ENCODE measurements around the gene APBA2. TPM values are rescaled to one million over a fixed set of nuclear protein-coding genes. Genes with fewer than 3 reads are reported as not detected.

The APBA2 gene
- total RNA-seq, 4 donors from 2014 or later: 2.3 to 15.0 (median 4.6) TPM; not detected in 1

GRCh38 chr15:28937271-28937670, 51.5 kb downstream of the APBA2 start:
- Histone ChIP-seq H3K4me3 (no peak overlapping the region), H3K9me3 (no peaks in the 10 kb centered on the region), H3K4me1 (no peaks in the 10 kb centered on the region), H3K27ac (no peak overlapping the region), H3K27me3 (no peaks in the 10 kb centered on the region), H3K36me3 (no peaks in the 10 kb centered on the region)
- no peak for DNase-seq
- intact Hi-C loops (cut with DNase I; ENCODE audit: low total_unique reads): no loop called here
- no peak for TF ChIP-seq POLR2A (IDR thresholded peaks at IDR 0.05)
- no peak for TF ChIP-seq CTCF (IDR thresholded peaks at IDR 0.05)

GRCh38 chr15:28942046-28942445, 56.3 kb downstream of the APBA2 start:
- H3K4me3 ChIP-seq: no peak overlapping the region
- no peaks in the 10 kb centered on the region for H3K27me3 ChIP-seq
- no peak for DNase-seq
- no peaks in the 10 kb centered on the region for H3K4me1 ChIP-seq
- no peaks in the 10 kb centered on the region for H3K9me3 ChIP-seq
- intact Hi-C loops (cut with DNase I; ENCODE audit: low total_unique reads): no loop called here
- no peak for TF ChIP-seq POLR2A (IDR thresholded peaks at IDR 0.05)
- TF ChIP-seq CTCF (IDR thresholded peaks at IDR 0.05): no peak
- H3K27ac ChIP-seq: no peak overlapping the region
- no peaks in the 10 kb centered on the region for H3K36me3 ChIP-seq

- DNase-seq: no peak
- Histone ChIP-seq H3K4me1 (no peaks in the 10 kb centered on the region), H3K36me3 (no peaks in the 10 kb centered on the region), H3K27ac (no peak overlapping the region), H3K4me3 (no peak overlapping the region), H3K9me3 (no peaks in the 10 kb centered on the region), H3K27me3 (no peaks in the 10 kb centered on the region)
- intact Hi-C loops (cut with DNase I; ENCODE audit: low total_unique reads): no loop called here
- TF ChIP-seq CTCF (IDR thresholded peaks at IDR 0.05): no peak
- TF ChIP-seq POLR2A (IDR thresholded peaks at IDR 0.05): no peak
Measured at GRCh38 chr15:28942571-28942970, 56.8 kb downstream of the APBA2 start.

GRCh38 chr15:28943146-28943545, 57.4 kb downstream of the APBA2 start:
- Histone ChIP-seq H3K4me1 (no peaks in the 10 kb centered on the region), H3K27ac (no peak overlapping the region), H3K4me3 (no peak overlapping the region), H3K9me3 (no peaks in the 10 kb centered on the region), H3K27me3 (no peaks in the 10 kb centered on the region), H3K36me3 (no peaks in the 10 kb centered on the region)
- no peak for DNase-seq
- intact Hi-C loops (cut with DNase I; ENCODE audit: low total_unique reads): no loop called here
- TF ChIP-seq POLR2A (IDR thresholded peaks at IDR 0.05) (no peak), CTCF (IDR thresholded peaks at IDR 0.05) (no peak)

GRCh38 chr15:28943611-28944230, 57.9 kb downstream of the APBA2 start:
- intact Hi-C loops (cut with DNase I; ENCODE audit: low total_unique reads): no loop called here
- Histone ChIP-seq H3K36me3 (no peaks in the 10 kb centered on the region), H3K27me3 (no peaks in the 10 kb centered on the region), H3K4me1 (no peaks in the 10 kb centered on the region), H3K9me3 (no peaks in the 10 kb centered on the region), H3K4me3 (no peak overlapping the region), H3K27ac (no peak overlapping the region)
- TF ChIP-seq CTCF (IDR thresholded peaks at IDR 0.05) (no peak), POLR2A (IDR thresholded peaks at IDR 0.05) (no peak)
- no peak for DNase-seq
